IPS-20b (cell line): ENCODE data around the gene PTPRM.

ENCODE experiments used
- H3K27ac ChIP-seq: one replicate; pipeline ENCODE4 v1.5.1; 2013; ENCODE audit warnings: low read length
- H3K27me3 ChIP-seq: 2 replicates; pipeline ENCODE4 v1.6.1; 2013; ENCODE audit warnings: mild to moderate bottlenecking, low read length, inconsistent platforms; ENCODE audit not compliant: insufficient read depth
- H3K36me3 ChIP-seq: 2 replicates; pipeline ENCODE4 v1.6.1; 2013; ENCODE audit warnings: low read depth, mild to moderate bottlenecking, inconsistent platforms, low read length, moderate library complexity; ENCODE audit not compliant: insufficient read depth
- H3K4me1 ChIP-seq: 2 replicates; pipeline ENCODE4 v1.6.1; 2013; ENCODE audit warnings: mild to moderate bottlenecking, control low read depth, inconsistent platforms, low read length, moderate library complexity; ENCODE audit not compliant: insufficient read depth
- H3K4me3 ChIP-seq: 2 replicates; pipeline ENCODE4 v1.5.1; 2013; ENCODE audit warnings: mild to moderate bottlenecking, low read length, inconsistent platforms
- H3K9ac ChIP-seq: 2 replicates; pipeline ENCODE4 v1.6.1; 2013; ENCODE audit warnings: low read depth, mild to moderate bottlenecking, inconsistent platforms, low read length, moderate library complexity
- H3K9me3 ChIP-seq: 2 replicates; pipeline ENCODE4 v1.6.1; 2013; ENCODE audit warnings: mild to moderate bottlenecking, low read depth, low read length, inconsistent platforms; ENCODE audit not compliant: insufficient read depth

Gene PTPRM

DNA sequence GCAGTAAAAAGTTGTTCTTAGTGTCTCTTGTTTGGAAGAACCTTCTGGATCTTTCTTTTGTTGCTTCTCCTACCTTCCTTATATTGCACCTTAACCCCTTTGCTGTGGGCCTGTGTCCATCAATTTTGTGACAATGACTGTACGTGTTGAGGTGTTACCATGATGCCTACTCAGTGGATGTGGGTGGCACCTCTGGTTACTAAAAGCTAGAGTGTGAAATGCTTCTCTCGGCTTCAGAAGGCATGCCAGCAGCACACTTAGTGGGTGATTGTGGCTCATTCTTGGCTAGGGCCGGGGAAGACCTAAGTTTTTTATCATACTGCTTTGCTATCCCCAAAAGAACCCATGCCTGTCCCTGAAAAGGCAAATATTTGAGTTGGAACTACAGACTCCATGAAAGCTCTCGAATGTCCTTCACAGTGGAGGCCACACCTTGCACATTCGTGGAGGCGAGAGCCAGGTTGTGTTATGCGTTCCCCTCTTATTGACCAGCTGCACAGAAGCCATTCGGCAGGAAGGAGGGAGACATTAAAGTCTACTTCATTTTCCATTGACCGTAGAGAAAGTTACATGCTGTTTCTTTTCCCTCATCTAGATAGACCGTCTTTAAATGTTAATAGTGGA is 528.9 kb downstream of the PTPRM start:
- Histone ChIP-seq H3K27me3 (no peaks in the 10 kb centered on the region), H3K4me3 (no peak overlapping the region), H3K9ac (no peak overlapping the region), H3K36me3 (no peaks in the 10 kb centered on the region), H3K27ac (no peak overlapping the region), H3K9me3 (no peaks in the 10 kb centered on the region), H3K4me1 (no peaks in the 10 kb centered on the region)

DNA sequence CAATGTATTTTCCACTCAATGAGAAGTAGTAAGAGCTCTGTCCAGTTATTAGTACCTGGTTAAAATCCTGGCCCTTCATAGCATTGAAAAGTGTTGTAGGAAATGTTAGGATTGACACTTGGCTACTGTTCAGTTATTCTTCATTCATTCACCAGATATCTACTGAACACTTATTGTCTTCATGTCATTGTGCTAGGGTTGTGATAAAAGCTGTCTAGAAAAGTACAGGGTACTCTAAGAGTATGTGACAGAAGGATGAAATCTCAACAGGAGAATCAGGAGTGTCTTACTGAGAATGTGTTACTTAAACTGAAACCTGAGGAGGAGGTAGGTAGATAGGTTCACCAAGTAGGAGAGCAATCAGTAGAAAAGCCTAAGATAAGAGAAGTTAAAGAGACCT is 530.3 kb downstream of the PTPRM start:
- no peak overlapping the region for H3K9ac ChIP-seq
- H3K27me3 ChIP-seq, result no peaks in the 10 kb centered on the region
- H3K27ac ChIP-seq, result no peak overlapping the region
- H3K4me3 ChIP-seq, result no peak overlapping the region
- no peaks in the 10 kb centered on the region for H3K4me1 ChIP-seq
- H3K9me3 ChIP-seq, result peaks cover 2% of the 10 kb centered on the region; the same call in 1 of the 2 replicates
- H3K36me3 ChIP-seq, result no peaks in the 10 kb centered on the region

- H3K36me3 ChIP-seq, result no peaks in the 10 kb centered on the region
- no peak overlapping the region for H3K4me3 ChIP-seq
- H3K4me1 ChIP-seq, result no peaks in the 10 kb centered on the region
- H3K27me3 ChIP-seq, result no peaks in the 10 kb centered on the region
- H3K27ac ChIP-seq, result no peak overlapping the region
- no peak overlapping the region for H3K9ac ChIP-seq
- H3K9me3 ChIP-seq, result peaks cover 7% of the 10 kb centered on the region
Measured at GRCh38 chr18:8097927-8098326, 530.8 kb downstream of the PTPRM start.

- Histone ChIP-seq H3K4me1 (no peaks in the 10 kb centered on the region; the same call in 1 of the 2 replicates), H3K9ac (no peak overlapping the region), H3K4me3 (no peak overlapping the region), H3K27me3 (no peaks in the 10 kb centered on the region), H3K27ac (no peak overlapping the region), H3K9me3 (peaks cover 8% of the 10 kb centered on the region), H3K36me3 (no peaks in the 10 kb centered on the region)
Measured at GRCh38 chr18:8106603-8107002, 539.5 kb downstream of the PTPRM start.

DNA sequence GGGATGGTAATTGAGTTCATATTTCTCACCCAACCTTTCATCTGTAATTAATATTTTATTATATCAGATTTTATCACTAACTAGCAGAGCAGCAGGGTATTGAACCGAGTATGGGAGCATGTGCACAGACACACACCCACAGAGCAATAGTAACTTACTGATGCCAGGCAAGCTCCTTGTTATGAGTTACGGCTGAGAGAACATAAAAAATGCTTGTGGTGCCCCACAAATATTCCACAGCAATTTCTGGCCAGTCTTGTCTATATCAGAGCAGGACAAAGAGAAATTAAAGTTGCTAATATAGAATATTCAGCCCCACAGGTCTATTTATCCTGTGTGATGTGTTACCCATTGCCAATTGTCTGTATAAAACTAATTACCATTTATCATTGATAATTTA is 540.3 kb downstream of the PTPRM start:
- no peaks in the 10 kb centered on the region for H3K36me3 ChIP-seq
- no peak overlapping the region for H3K9ac ChIP-seq
- H3K4me1 ChIP-seq, result no peaks in the 10 kb centered on the region; the same call in 1 of the 2 replicates
- no peak overlapping the region for H3K27ac ChIP-seq
- H3K9me3 ChIP-seq, result peaks cover 5% of the 10 kb centered on the region
- no peak overlapping the region for H3K4me3 ChIP-seq
- H3K27me3 ChIP-seq, result no peaks in the 10 kb centered on the region

GRCh38 chr18:8114480-8114879 is 547.4 kb downstream of the PTPRM start:
- H3K9ac ChIP-seq, result no peak overlapping the region
- H3K9me3 ChIP-seq, result no peaks in the 10 kb centered on the region
- H3K4me1 ChIP-seq, result no peaks in the 10 kb centered on the region
- no peak overlapping the region for H3K27ac ChIP-seq
- H3K36me3 ChIP-seq, result no peaks in the 10 kb centered on the region
- H3K4me3 ChIP-seq, result no peak overlapping the region
- H3K27me3 ChIP-seq, result no peaks in the 10 kb centered on the region

GRCh38 chr18:8116341-8117005 is 549.4 kb downstream of the PTPRM start:
- Histone ChIP-seq H3K9ac (no peak overlapping the region), H3K27ac (no peak overlapping the region), H3K4me1 (peaks cover 2% of the 10 kb centered on the region; the same call in 1 of the 2 replicates), H3K27me3 (no peaks in the 10 kb centered on the region), H3K9me3 (no peaks in the 10 kb centered on the region), H3K4me3 (no peak overlapping the region), H3K36me3 (no peaks in the 10 kb centered on the region)

- Histone ChIP-seq H3K36me3 (no peaks in the 10 kb centered on the region), H3K9me3 (no peaks in the 10 kb centered on the region), H3K9ac (no peak overlapping the region), H3K27ac (no peak overlapping the region), H3K4me1 (peaks cover 7% of the 10 kb centered on the region), H3K4me3 (no peak overlapping the region), H3K27me3 (no peaks in the 10 kb centered on the region)
Measured at GRCh38 chr18:8117006-8117371, 549.9 kb downstream of the PTPRM start.

- H3K9ac ChIP-seq, result no peak overlapping the region
- H3K27me3 ChIP-seq, result no peaks in the 10 kb centered on the region
- peaks cover 12% of the 10 kb centered on the region for H3K4me1 ChIP-seq
- no peaks in the 10 kb centered on the region for H3K9me3 ChIP-seq
- no peak overlapping the region for H3K27ac ChIP-seq
- H3K36me3 ChIP-seq, result no peaks in the 10 kb centered on the region
- H3K4me3 ChIP-seq, result no peak overlapping the region
Measured at GRCh38 chr18:8121101-8121500, 554.0 kb downstream of the PTPRM start.

- Histone ChIP-seq H3K4me1 (peaks cover 12% of the 10 kb centered on the region), H3K27me3 (no peaks in the 10 kb centered on the region), H3K9ac (no peak overlapping the region), H3K36me3 (no peaks in the 10 kb centered on the region), H3K9me3 (no peaks in the 10 kb centered on the region), H3K4me3 (no peak overlapping the region), H3K27ac (no peak overlapping the region)
Measured at GRCh38 chr18:8121942-8122480, 554.9 kb downstream of the PTPRM start.

DNA sequence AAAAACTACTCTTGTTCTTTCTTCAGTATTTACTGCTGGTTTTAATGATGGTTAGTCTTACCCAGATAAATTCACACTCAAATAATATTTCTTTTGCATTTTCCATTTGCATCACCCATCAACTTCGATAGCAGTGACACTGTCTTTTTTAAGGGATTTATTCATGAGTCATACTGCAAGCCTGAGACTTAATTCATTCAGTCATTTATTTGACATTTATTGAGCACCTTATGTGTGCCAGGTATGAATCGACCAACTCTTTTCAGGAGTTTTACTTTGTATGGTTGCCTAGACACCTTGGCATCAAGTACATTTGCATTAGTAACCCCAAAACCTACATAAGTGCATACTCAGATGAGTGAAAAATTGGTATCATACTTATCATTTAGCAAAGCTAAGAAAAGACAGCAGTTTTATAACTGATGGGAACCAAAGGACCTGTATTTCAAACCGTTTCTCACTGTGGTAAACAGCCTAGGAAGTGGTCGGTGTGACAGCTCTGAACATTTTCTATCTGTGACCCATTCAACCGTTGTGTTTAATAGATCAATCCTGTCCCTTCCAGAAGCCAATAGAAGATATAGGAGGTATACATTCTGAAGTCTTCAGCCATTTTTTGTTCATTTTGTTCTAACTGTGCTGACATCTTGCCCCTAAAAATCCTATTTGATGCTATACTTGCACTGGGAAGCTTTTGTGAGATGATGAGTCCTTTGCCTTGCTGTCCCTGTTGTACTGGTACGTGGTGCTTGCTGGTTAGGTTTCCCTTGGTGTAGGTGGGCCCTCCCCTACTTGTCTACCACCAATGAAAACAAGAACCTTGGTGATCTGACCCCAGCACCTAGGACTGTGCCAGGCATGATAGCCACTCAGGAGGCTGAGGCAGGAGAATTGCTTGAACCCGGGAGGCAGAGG is 557.4 kb downstream of the PTPRM start:
- Histone ChIP-seq H3K27me3 (no peaks in the 10 kb centered on the region), H3K9me3 (no peaks in the 10 kb centered on the region), H3K4me1 (peaks cover 12% of the 10 kb centered on the region), H3K36me3 (no peaks in the 10 kb centered on the region), H3K9ac (no peak overlapping the region), H3K4me3 (no peak overlapping the region), H3K27ac (no peak overlapping the region)
